Occipital lobe (tissue), 2 donors: ENCODE results near the gene RALGAPA2. TPM values are rescaled to one million over a fixed set of nuclear protein-coding genes. Genes with fewer than 3 reads are reported as not detected.

Experiments
- DNase-seq: peaks from one replicate; lab custom pipeline; 2025; lab: John Stamatoyannopoulos, UW
- total RNA-seq: library from RNA; depleted of rRNA; stranded (reverse); fragments of >200 nt; gene quantifications from one replicate; pipeline ENCODE4 v1.2.3, GENCODE V29; 2014

RALGAPA2 gene
- total RNA-seq, 1 donor from 2014 or later = 63.9 TPM

- no peak for DNase-seq
Observed at GRCh38 chr20:20578838-20579237, 133.6 kb downstream of the RALGAPA2 start.

- no peak for DNase-seq
Observed at GRCh38 chr20:20573797-20574196, 138.6 kb downstream of the RALGAPA2 start.

GRCh38 chr20:20571068-20571780, 141.2 kb downstream of the RALGAPA2 start:
- DNase-seq = no peak

GRCh38 chr20:20568604-20569205, 143.7 kb downstream of the RALGAPA2 start:
- DNase-seq = no peak

- no peak for DNase-seq
Observed at GRCh38 chr20:20567712-20568111, 144.7 kb downstream of the RALGAPA2 start.

- no peak for DNase-seq
Observed at GRCh38 chr20:20566516-20566915, 145.9 kb downstream of the RALGAPA2 start.

GRCh38 chr20:20564279-20564678, 148.2 kb downstream of the RALGAPA2 start:
- no peak for DNase-seq

GRCh38 chr20:20562507-20562906, 149.9 kb downstream of the RALGAPA2 start:
- no peak for DNase-seq

GRCh38 chr20:20561841-20562240, 150.6 kb downstream of the RALGAPA2 start:
- DNase-seq = no peak

GRCh38 chr20:20561172-20561571, 151.3 kb downstream of the RALGAPA2 start:
- DNase-seq = no peak

- no peak for DNase-seq
Observed at GRCh38 chr20:20557406-20557805, 155.0 kb downstream of the RALGAPA2 start.

GRCh38 chr20:20555838-20556237, 156.6 kb downstream of the RALGAPA2 start:
- no peak for DNase-seq

- DNase-seq = no peak
Observed at GRCh38 chr20:20554951-20555350, 157.5 kb downstream of the RALGAPA2 start.

GRCh38 chr20:20553541-20553940, 158.9 kb downstream of the RALGAPA2 start:
- no peak for DNase-seq

- no peak for DNase-seq
Observed at GRCh38 chr20:20552076-20552475, 160.4 kb downstream of the RALGAPA2 start.

GRCh38 chr20:20551409-20551808, 161.0 kb downstream of the RALGAPA2 start:
- DNase-seq = no peak

- no peak for DNase-seq
Observed at GRCh38 chr20:20549704-20550103, 162.7 kb downstream of the RALGAPA2 start.

GRCh38 chr20:20549267-20549612, 163.2 kb downstream of the RALGAPA2 start:
- no peak for DNase-seq

- DNase-seq = no peak
Observed at GRCh38 chr20:20548527-20549266, 163.7 kb downstream of the RALGAPA2 start.

GRCh38 chr20:20547876-20548266, 164.6 kb downstream of the RALGAPA2 start:
- no peak for DNase-seq

GRCh38 chr20:20547221-20547875, 165.1 kb downstream of the RALGAPA2 start:
- DNase-seq = no peak

- DNase-seq = no peak
Observed at GRCh38 chr20:20546402-20546801, 166.0 kb downstream of the RALGAPA2 start.
